Measurements from ENCODE around the gene SLC66A2. TPM values are rescaled to one million over a fixed set of nuclear protein-coding genes. Genes with fewer than 3 reads are reported as not detected.

Gene SLC66A2
- total and polyA plus RNA-seq, 7 donors = 27.3 to 59.4 (median 33.2) TPM

DNA sequence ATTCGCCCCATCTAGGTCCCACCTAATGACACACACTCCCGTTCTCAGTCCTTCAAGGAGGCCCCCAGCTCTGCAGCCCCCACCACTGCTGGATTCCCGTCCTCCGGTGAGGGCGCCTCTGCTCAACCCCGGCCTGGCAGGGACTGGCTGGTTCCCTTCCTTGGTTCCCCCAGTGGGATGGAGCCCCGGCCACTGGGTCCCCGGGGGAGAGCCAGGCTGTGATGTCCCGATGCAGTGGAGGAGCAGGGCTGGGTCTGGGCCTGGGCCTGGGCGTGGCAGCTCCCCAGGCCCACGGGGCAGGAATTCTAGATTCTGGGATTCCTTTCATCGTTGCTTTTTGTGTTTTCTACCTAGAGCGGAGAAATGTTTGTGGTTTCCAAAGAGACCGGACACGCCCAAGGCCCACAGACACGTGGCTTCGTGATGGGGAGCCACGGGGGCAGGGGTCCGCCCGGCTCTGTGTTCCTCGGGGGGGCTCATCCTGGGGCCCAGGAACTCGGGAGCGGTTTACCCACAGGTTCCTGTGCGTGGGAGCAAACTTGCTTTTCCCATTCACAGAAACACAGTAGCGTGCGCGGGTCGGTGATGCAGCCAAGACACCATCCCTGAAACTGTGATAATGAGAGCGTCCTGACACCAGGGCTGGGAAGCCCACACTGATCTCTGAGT is 67.0 kb downstream of the SLC66A2 start:
- DNase-seq = peak; percentile 54
- H3K9me3 ChIP-seq = peaks cover 0 to 9% (median 1%) of the 10 kb centered on the region in 4 donors
- TF ChIP-seq, protein P1, sequence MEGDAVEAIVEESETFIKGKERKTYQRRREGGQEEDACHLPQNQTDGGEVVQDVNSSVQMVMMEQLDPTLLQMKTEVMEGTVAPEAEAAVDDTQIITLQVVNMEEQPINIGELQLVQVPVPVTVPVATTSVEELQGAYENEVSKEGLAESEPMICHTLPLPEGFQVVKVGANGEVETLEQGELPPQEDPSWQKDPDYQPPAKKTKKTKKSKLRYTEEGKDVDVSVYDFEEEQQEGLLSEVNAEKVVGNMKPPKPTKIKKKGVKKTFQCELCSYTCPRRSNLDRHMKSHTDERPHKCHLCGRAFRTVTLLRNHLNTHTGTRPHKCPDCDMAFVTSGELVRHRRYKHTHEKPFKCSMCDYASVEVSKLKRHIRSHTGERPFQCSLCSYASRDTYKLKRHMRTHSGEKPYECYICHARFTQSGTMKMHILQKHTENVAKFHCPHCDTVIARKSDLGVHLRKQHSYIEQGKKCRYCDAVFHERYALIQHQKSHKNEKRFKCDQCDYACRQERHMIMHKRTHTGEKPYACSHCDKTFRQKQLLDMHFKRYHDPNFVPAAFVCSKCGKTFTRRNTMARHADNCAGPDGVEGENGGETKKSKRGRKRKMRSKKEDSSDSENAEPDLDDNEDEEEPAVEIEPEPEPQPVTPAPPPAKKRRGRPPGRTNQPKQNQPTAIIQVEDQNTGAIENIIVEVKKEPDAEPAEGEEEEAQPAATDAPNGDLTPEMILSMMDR (IDR thresholded peaks at IDR 0.05) = no peak
- no peak overlapping the region for H3K27ac ChIP-seq
- no peaks in the 10 kb centered on the region for H3K4me1 ChIP-seq
- H3K4me3 ChIP-seq = no peak overlapping the region
- WGBS, 2 donors = 85 to 92% methylated on average over 29 of the region's 29 CpGs
- H3K27me3 ChIP-seq = peaks cover 0 to 6% (median 0%) of the 10 kb centered on the region in 3 donors
- H3K36me3 ChIP-seq = no peaks in the 10 kb centered on the region
- intact Hi-C loops (cut with DNase I) = no loop called here

- intact Hi-C loops (cut with DNase I) = no loop called here
- H3K4me1 ChIP-seq = no peaks in the 10 kb centered on the region
- peaks cover 0 to 6% (median 0%) of the 10 kb centered on the region in 3 donors for H3K27me3 ChIP-seq
- WGBS, 2 donors = 88 to 91% methylated on average over 31 of the region's 31 CpGs
- H3K27ac ChIP-seq = no peak overlapping the region
- no peaks in the 10 kb centered on the region for H3K36me3 ChIP-seq
- no peak for TF ChIP-seq POLR2A (IDR thresholded peaks at IDR 0.05)
- TF ChIP-seq, protein P1 (IDR thresholded peaks at IDR 0.05) = no peak
- no peak for TF ChIP-seq POLR2AphosphoS5 (IDR thresholded peaks at IDR 0.05)
- no peak for TF ChIP-seq EP300 (IDR thresholded peaks at IDR 0.05)
- H3K9me3 ChIP-seq = peaks cover 0 to 3% (median 1%) of the 10 kb centered on the region in 4 donors
- DNase-seq = peak; percentile 51
- no peak overlapping the region for H3K4me3 ChIP-seq
These were observed 67.8 kb downstream of the SLC66A2 start for GRCh38 chr18:79883461-79884293.

DNA sequence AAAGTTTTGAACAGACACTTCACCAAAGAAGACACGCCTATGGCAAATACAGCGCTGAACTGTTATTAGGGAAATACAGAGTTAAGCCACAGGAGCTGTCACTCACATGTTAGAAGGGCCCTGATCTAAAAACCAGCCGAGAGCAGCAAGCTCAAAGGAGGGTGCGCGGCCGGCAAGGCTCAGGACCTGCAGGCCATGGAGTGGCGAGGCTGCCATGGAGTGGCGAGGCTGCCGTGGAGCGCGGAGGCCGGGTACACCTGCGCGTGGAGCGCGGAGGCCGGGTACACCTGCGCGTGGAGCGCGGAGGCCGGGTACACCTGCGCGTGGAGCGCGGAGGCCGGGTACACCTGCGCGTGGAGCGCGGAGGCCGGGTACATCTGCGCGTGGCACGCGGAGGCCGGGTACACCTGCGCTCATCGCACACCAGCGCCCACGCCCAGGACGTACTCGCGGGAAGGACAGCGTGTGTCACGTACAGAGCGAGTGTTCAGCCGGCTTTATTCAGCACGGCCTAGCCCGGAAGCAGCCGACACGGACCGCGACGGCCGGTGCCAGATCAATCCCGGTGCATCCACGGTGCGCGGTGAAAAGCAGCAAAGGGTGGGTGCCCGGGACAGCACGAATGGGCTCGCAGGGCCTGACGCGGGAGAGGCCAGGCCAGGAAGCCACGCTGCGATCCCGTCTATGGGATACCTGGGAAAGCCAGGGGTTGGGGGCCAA is 68.8 kb downstream of the SLC66A2 start:
- Histone ChIP-seq H3K27me3 (peaks cover 0 to 6% (median 0%) of the 10 kb centered on the region in 3 donors), H3K9me3 (no peaks in the 10 kb centered on the region), H3K27ac (no peak overlapping the region), H3K4me1 (no peaks in the 10 kb centered on the region), H3K36me3 (no peaks in the 10 kb centered on the region), H3K4me3 (no peak overlapping the region)
- peak; percentile 40 for DNase-seq
- TF ChIP-seq, protein P1 (IDR thresholded peaks at IDR 0.05) = no peak
- TF ChIP-seq EP300 (IDR thresholded peaks at IDR 0.05) = no peak
- TF ChIP-seq POLR2AphosphoS5 (IDR thresholded peaks at IDR 0.05) = no peak
- no peak for TF ChIP-seq POLR2A (IDR thresholded peaks at IDR 0.05)
- whole genome bisulfite sequencing, 2 donors = 96 to 98% methylated on average over 68 of the region's 68 CpGs
- intact Hi-C loops (cut with DNase I) = no loop called here

GRCh38 chr18:79881695-79882094 is 69.8 kb downstream of the SLC66A2 start:
- Histone ChIP-seq H3K27ac (no peak overlapping the region), H3K27me3 (peaks cover 0 to 14% (median 0%) of the 10 kb centered on the region in 3 donors), H3K9me3 (no peaks in the 10 kb centered on the region), H3K36me3 (no peaks in the 10 kb centered on the region), H3K4me3 (no peak overlapping the region), H3K4me1 (no peaks in the 10 kb centered on the region)
- peak; percentile 26 for DNase-seq
- TF ChIP-seq, protein P1 (IDR thresholded peaks at IDR 0.05) = no peak
- TF ChIP-seq POLR2AphosphoS5 (IDR thresholded peaks at IDR 0.05) (no peak), EP300 (IDR thresholded peaks at IDR 0.05) (no peak), POLR2A (IDR thresholded peaks at IDR 0.05) (no peak)
- intact Hi-C loops (cut with DNase I) = no loop called here
- WGBS, 2 donors = 90 to 92% methylated on average over 11 of the region's 11 CpGs

Data from sigmoid colon (tissue), 7 donors.